NCI-H748 treated with DMSO at 0.1 percent for 48 hours (cell line): ENCODE data around the gene PNPLA1.
A peak's percentile ranks its signal among the peaks of the same experiment; 100 is the strongest.

Experiments
- DNase-seq: peaks from one replicate; lab custom pipeline; 2025; lab: John Stamatoyannopoulos, UW

Gene PNPLA1

GRCh38 chr6:36315921-36316320 lies 46.1 kb downstream of the PNPLA1 start:
- DNase-seq, result no peak

GRCh38 chr6:36317623-36318022 lies 47.8 kb downstream of the PNPLA1 start:
- DNase-seq, result no peak

DNA sequence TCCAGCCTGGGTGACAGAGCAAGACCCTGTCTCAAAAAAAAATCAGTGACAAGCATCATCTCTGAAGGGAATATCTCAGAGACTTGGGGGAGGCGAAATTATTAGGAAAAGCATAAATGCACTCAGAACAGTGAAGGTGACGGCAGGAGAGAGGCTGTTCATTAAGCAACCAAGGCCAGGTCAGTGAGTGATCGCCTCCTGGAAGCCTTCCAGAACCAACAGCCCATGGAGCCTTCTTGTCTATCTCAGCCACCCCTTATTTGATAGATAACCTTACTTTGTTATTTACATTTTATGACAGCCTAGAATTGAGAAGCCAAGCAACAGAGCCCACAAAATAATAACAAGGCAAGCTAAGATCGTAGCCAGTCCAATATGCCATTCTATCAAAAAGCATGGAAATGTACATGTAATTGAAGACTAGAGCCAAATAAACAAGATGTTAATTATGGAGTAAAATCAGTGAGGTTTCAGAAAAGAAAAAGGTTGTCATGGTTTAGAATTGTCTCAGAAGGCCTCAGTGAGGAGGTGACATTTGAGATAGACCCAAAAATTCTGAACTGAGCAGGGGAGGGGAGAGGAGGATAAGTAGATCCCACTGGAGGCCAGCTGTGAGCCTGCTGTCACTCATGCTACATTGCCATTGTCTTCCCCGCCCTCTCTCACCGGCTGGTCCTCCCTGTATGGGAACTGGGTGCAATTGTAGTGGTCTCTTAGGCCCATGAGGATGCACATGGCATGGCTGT lies 49.0 kb downstream of the PNPLA1 start:
- DNase-seq, result no peak

DNA sequence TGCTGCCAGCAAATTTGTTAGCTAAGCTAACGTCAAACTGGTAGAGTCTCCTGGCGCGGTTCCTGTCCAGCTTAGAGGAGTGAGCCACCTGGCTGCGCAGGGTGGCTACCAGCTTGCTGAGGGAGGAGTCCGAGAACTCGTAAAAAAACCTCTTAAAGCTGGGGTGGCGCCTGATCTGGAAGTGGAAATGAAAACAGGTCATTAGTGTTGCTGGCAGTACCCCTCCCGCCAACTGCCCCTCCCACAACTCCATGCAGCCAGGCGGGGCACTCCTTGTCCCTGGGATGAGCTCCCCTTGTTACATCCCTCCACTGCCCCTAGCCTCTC lies 49.5 kb downstream of the PNPLA1 start:
- peak; percentile 94 for DNase-seq

DNA sequence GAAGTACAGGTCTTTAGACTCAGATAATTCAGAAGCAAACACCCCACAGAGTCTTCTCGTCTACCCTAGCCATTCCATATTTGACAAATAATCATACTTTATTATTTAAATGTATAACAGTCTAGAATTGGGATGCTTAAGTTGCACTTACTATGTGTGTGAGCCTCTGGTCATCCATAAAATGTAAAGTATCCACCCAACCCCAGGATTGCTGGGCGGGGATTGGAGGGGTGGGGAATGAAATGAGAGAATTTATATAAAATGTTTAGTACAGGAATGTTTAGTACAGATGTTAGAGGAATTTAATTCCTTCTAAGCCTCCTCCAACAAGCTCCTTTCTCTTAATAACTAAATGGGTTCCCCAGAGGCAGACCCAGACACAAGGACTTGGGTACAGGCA lies 50.0 kb downstream of the PNPLA1 start:
- no peak for DNase-seq

- peak; percentile 87 for DNase-seq
Observed at GRCh38 chr6:36320475-36320874, 50.6 kb downstream of the PNPLA1 start.

GRCh38 chr6:36322591-36322990 lies 52.7 kb downstream of the PNPLA1 start:
- no peak for DNase-seq

GRCh38 chr6:36323062-36323461 lies 53.2 kb downstream of the PNPLA1 start:
- no peak for DNase-seq

GRCh38 chr6:36324191-36324590 lies 54.3 kb downstream of the PNPLA1 start:
- no peak for DNase-seq

GRCh38 chr6:36324715-36325114 lies 54.9 kb downstream of the PNPLA1 start:
- DNase-seq, result no peak

DNA sequence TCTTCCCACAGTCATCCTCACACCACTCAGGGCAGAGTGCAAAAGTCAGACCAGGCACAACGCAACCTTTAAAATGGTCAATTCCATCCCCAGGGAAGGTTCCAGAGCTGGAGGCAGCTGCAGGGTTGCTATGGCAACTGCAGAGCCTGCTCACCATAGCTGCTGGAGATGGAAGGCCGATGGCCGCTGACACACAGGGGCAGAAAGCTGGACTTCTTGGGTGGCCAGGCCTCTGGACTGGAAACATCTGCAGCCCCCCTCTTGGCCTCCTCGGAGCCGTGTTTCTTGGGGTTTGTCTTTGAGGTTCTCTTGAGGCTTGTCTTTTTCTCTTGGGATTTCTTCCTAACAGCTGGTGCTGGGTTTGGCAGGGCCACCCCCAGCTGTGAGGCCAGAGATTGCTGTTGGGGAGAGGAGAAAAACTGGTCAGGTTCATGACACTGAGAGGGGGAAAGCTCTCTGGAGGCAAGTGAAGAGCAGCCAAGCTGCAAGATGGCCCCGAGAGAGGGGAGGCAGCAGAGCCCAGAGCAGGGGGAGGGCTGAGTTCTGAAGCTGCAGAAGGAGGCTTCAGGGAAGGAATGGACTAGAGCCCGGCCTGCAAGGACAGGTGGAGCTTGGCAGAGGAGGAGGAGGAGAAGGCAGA lies 56.6 kb downstream of the PNPLA1 start:
- no peak for DNase-seq

DNA sequence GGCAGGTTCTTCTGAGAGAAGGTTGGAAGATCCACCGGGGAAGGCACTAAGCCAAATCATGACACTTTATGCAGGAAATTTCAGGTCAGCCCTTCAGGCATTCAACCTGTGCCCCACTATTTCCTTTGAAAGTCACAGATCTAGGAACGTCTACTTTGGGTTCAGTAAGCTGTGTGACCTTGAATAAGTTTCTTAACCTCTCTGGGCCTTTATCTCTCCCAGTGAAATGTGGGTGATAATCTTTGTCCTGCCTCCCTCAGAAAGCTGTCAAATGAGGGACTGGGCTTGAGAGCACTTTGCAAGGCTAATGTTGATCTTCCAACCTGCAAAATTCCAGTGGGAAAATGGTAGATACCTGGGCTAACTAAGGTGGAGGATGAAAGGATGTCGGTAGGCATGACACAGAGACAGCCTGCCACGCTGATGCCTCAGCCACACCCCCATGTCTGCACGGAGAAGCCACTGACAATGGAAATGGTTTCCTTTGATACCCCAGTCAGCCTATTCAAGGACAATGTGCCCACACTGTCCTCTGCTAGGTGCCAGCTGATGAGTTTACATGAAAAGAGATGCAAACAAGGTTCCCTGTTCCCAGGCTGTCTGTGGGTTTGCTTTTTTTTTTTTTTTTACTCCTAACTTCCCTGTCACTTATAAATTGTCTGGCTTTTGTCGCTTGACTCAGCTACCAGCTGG lies 57.5 kb downstream of the PNPLA1 start:
- DNase-seq, result no peak

- DNase-seq, result no peak
Observed at GRCh38 chr6:36327919-36328236, 58.0 kb downstream of the PNPLA1 start.

DNA sequence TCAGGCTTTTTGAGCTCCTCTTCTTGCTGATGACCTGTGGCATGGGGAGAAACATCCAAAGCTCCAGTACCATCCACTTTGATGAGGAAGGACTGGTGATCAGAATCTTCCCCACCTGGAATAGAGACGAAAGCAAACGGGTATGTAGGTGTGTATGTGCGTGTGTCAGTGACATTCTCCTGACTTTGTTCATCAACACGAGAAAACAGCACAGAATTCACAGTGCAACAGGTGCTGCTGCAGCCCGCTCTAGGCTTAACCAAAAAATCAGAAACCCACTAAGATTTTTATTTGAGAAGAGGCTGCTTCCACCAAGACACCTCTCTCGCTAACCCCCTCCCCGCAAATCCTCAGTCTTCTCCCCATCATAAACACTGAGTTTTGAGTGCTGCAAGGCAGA lies 58.7 kb downstream of the PNPLA1 start:
- DNase-seq, result no peak

DNA sequence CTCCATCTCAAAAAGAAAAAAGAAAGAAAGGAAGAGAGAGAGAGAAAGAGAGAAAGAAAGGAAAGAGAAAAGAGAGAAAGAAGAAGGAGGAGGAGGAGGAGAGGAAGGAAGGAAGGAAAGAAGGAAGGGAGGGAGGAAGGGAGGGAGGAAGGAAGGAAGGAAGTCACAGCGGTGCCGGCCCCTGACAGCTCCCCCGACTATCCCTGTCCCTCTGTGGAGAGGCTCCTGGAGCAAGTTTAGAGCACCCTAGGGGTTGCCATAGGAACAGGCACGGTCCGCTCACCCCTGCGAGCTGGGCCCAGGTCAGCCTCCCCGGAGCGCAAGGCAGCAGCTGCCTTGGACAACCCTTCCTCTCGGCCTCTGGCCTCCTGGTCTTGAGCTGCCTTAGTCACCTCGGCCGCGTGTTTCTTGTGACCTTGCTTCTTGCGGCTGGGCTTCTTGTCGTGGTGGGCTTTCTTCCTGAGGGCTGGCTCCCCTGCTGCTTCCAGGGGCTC lies 60.0 kb downstream of the PNPLA1 start:
- DNase-seq, result no peak

DNA sequence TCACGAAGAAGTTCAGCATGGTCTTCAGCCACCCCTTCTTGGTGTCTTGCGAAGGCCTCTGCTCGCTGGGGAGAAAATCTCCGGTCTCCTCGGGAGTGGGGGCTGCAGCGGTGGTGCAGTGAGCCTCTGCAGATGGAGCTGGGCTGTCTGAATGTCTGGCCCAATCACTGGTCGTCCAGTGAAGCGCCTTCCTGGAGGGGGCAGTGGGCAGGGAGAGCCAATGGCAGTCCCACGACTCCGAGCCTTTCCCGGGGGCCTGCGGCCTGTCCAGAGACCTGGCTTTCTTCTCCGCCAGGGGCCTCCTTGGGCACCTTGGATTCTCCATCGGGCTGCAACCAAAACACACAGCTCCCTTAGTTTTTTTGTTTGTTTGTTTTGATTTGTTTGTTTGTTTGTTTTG lies 60.5 kb downstream of the PNPLA1 start:
- no peak for DNase-seq

DNA sequence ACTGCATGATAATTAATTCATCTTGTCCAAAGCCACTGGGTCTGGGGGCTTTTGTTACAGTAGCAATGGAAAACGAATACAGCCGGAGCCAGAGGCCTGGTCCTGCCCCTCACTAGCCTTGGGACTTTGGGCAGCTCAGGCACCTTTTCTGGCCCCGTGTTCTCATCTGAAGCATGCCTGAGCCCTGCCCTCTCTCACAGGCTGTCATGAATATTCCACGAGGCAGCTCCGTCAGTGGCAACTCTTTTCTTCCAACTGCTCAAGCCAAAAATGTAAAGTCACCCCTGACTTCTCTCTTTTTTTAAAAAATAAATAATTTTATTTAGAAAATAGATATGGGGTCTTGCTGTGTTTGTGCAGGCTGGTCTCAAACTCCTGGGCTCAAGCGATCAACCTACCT lies 61.5 kb downstream of the PNPLA1 start:
- DNase-seq, result no peak

DNA sequence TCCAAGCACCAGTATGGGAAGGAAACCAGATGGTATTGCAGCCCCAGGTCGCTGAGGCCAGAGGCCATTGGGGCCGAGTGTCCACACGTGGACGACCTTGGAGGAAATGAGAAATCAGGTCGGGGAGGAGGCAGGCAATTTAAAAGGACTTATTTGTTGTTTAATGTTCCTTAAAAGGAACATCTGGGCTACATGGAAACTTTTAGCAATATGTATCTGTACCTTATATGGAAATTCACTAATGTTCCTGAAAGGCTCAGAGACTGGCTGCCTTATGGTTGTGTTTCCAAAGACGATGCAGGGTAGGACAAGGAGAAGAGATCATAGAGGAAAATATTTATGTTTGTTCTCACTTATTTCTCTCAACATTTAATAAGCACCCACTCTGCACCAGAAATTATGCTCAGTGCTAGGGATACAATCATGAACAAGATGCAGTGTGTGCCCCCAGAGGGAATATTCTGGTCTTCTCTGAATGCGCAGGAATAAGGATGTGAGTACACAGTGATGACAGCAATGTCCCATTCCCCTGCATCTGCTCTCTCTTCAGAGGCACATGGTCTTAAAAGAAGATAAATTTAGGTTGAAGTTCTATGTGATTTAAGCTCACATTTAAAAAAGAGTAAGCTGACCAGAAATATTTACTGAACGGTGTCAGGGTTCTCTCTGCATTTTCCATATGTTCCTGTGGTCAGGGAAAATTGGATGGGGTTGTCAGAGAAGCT lies 63.5 kb downstream of the PNPLA1 start:
- no peak for DNase-seq

GRCh38 chr6:36333931-36334725 lies 64.3 kb downstream of the PNPLA1 start:
- no peak for DNase-seq

DNA sequence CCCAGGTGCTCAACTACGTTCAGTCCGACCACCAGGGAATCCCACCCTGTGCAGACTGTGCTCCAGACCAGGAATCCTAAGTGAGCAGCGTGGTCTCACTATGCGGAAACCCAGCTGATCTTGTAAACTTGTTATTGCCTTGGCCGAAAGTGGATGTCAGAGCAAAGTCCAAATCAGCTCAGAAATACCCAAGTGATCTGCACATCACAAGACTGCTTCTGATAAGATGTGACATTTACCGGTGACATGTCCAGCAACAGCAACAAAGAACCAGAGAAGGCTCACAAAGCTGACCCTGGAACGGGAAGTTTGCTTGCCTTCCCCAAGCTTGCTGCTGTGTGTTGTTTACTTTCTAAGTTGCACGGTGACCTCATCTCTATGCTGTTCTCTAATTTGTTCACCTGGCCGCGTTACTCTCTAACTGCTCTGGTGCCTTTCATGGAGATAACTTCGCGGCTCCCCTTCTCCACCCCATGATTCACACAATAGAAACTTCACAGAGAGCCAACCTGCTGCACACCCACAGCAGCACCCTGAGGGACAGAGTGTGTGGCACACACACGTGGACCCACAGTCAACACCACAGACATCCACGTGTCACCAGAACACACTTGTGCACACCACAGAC lies 65.1 kb downstream of the PNPLA1 start:
- peak; percentile 20 for DNase-seq

DNA sequence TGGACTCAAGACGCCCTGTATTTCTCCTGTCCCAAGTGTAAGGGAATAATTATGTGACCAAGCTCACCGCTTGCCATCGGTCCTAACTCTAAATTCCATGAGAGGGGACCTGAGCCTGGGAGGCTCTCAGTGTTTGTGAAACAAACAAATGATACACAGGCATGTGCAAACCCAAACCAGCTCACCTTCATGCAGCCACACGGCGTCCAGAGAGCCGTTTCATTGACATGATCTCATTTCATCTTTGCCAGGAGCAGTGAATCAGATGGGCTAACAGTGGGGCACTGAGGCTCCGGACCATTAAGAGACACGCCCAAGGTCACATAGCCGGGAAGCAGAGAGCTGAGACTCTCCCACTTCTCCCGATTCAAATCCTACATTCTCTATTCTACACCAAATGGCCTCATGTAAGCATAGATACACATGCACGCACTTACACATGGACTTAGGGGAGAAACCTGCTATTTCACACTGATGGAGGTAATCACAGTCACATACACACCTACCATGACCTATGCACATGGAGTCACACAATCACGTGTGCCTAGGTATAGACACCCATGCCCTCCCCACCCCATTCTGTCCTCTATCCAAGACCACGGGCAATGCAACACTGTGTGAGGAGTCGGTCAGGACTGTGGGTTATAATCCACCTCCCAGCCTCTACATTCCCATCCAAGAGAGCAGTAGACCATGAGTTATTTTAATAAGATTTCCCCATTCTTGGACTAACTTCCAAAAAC lies 65.8 kb downstream of the PNPLA1 start:
- no peak for DNase-seq
